ENCODE results near the gene PGM2L1.
"Not testable (repeated sequence)": the region's sequence is repeated elsewhere in the genome, so short reads cannot be mapped to it uniquely, and the experiment has no call there.

Gene PGM2L1

DNA sequence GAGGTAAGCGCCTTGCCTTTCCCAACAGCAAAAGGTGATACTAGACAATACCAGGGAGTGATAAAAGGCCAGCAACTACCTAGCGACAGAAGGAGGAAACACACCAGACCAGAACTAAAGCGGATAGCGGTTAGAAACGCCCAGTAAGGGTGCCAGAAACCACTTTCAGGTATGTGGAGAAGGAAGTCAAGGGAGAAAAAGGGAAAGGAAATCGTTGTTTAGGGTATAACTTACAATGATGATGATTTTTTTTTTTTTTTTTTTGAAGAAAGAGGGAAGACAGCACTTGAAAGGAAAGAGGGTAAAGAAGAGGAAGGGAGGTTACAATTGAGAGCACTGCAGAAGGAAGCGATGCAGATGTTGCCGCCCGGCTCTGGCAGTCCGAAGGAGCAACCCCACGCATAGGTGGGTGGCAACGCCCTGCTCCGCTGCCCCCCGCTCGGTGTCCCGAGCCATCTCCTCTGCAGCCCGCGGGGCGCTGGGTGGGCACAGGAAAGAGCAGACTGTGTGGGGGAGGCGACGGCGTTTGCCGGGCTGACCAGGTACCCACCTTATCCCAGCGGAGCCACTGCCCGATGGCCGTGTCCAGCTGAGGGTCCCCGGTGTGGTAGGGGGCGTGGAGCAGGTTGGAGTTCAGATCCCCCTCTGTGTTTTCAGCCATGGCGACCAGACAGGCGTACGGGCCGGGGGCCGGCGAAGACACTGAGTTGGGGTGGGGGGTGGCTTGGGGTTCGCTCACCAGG lies 561 bp downstream of the PGM2L1 start:
- DNase-seq: peak; percentile 78

GRCh38 chr11:74392256-74392655 lies 6.0 kb downstream of the PGM2L1 start:
- DNase-seq: no peak

GRCh38 chr11:74391193-74391592 lies 7.0 kb downstream of the PGM2L1 start:
- no peak for DNase-seq

DNA sequence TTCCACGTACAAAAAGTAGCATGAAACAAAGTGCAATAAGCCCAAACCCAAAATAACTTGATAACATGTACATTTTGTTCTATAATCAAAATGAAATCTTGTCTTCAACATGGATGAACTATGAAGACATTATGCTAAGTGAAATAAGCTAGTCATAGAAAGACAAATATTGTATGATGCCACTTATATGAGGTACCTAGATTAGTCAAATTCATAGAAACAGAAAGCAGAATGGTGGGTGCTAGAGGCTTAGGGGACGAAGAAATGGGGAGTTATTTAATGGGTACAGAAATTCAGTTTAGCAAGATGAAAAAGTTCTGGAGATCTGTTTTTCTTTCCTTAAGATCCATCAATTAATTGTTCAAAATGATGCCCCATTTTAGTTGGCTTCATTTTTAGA lies 7.5 kb downstream of the PGM2L1 start:
- DNase-seq: no peak

DNA sequence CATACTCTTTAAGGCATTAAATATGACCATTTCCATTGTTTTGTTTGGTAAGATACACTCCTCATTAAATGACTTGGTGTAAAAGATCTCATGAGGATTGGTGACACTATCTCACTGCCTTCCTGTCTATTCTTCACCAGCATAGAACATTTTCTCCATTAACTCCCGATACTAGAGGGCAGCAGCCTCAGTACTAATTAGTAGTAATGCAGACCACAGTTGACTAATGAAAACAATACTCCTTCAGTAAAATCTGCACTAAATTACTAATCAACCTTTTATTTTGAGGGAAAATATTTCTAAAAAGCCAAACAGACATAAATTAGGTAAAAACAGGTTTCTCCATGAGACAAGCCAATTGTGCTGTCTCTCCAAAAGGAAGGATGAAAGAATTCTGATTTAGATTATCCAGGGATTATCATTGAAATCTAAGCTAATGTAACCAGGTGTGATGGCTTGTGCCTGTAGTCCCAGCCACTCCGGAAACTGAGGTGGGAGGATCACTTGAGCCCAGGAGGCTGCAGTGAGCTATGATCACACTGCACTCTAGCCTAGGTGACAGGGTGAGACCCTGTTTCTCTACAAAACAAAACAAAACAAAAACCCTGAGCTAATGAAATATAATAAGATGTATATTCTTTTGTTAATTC lies 9.4 kb downstream of the PGM2L1 start:
- peak; percentile 65 for DNase-seq

DNA sequence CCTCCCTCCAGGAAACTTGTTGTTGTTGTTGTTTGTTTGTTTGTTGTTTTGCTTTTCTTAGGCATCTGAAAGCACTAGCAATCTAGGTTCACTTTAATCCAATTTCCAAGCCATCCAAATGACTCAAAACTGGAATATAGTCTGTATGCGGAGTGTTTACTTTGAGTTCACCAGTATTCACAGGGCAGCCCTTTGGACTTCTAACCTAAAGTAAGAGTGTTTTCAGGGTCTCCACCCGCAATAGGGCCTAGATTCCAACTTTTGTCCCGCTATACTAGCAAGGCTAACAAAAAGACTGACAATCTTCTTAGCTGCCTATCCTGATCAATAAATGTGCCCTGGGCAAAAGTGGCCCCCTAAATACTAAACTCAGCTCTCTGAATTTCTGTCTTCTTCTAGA lies 13.6 kb downstream of the PGM2L1 start:
- DNase-seq: no peak

DNA sequence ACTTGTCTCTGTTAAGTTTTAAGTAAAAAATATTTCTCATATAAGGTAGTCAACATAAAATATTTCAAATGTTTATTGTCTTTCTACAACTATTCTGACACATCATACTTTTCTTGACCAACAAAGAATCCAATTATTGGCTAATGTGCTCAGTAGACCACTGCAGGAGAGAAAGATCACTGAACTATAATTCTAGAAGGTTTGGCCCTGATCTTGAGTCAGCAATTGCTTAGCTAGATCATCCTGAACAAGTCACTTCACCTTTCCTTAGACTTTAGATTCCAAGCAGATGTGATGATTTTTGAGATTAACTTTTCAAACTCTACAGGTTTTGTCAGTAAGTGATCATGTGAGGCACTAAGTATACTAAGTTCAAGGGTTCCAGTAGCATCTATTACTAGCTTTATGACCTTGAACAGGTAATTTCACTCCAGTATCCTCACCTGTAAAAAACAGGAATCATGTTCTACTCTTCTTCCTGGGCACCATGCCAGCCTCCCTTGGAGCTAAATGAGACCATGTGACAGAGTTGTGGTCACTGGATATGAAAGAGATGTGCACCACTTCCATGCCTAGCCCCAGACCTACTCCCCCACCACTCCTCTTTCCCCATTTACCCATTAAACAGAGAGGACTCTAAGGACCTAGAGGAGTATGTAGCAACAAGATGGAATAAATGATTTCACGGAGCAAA lies 17.3 kb downstream of the PGM2L1 start:
- peak; percentile 96 for DNase-seq

DNA sequence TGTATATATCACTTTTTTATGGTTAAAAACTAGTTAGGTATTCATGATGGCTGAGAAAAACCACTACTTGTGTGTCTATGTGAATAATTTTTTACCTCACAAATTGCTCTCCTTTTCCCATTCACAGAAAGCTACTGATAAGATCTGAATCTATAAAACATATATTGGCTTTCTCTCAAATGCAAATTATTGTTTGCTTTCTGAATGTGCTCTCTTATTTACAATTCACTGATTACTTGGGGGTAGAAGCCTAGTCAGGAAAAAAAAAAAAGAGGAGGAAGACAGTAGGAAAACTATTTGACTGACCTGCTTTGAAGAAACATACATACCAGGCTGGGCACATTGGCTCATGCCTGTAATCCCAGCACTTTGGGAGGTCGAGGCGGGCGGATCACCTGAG lies 20.5 kb downstream of the PGM2L1 start:
- DNase-seq: no peak

GRCh38 chr11:74373382-74373781 lies 24.9 kb downstream of the PGM2L1 start:
- DNase-seq: no peak

DNA sequence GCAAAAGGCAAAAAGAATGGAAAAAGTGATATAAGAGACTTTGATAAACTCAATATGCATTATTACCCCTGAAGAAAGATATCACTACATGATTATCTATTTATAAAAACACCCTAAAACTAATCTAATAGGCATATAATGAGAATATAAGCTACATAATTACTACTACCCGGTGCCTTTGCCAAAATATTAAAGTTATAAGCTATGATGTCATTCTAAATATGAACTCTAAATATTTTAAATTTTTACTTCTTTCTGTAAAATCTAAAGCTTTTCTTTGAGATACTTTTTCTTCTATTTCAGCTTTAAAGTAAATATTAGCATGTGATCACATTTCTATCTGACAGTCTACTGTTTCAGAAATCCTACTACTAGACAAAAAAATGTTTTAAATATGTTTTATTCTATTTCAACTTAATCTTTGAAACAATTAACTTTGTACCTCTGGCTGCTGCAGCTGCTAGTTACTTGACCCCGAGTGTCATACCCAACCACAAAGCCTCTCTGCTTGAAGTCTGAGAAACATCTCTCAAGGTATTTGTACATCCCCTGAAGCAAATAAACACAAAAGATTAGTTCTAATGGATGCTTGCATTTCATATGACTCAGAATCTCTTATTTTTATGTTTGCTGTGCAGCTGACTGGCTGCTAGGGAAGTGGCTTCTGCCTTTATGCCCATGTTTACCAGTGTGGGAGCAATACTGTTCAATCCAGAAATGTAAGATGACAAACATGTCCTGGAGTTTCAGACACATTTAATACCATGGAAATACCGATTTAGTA lies 26.8 kb downstream of the PGM2L1 start:
- no peak for DNase-seq

- no peak for DNase-seq
Observed at GRCh38 chr11:74370123-74370522, 28.1 kb downstream of the PGM2L1 start.

DNA sequence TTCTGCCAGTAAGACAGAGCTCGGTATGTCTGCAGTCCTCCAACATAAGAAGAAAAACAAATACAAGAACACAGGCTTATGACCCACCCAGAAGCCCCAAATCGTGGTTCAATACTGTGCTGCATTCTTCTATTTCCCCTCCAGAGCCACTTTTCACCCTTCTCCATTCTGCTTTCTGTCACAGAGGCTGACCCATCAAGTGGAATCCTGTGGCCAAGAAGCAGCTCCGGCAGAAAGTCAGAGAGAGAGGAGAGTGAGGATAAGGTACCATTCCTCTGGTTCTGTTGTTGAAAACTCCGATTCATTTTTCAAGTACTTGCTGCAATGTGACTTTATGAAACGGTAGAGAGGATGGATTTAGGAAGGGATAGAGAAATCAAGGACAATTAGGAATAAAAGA lies 30.4 kb downstream of the PGM2L1 start:
- DNase-seq: no peak

- no peak for DNase-seq
Observed at GRCh38 chr11:74366576-74366975, 31.7 kb downstream of the PGM2L1 start.

GRCh38 chr11:74365805-74366204 lies 32.4 kb downstream of the PGM2L1 start:
- DNase-seq: not testable (repeated sequence)

GRCh38 chr11:74357449-74357848 lies 40.8 kb downstream of the PGM2L1 start:
- DNase-seq: no peak

DNA sequence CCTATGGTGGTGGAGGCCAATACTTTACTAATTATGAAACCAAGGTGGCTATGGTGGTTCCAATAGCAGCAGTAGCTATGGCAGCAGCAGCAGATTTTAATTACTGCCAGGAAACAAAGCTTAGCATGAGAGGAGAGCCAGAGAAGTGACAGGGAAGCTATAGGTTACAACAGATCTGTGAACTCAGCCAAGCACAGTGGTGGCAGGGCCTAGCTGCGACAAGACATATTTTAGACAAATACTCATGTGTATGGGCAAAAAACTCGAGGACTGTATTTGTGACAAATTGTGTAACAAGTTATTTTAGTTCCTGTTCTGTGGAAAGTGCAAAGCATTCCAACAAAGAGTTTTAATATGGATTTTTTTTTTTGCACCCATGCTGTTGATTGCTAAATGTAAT lies 42.6 kb downstream of the PGM2L1 start:
- no peak for DNase-seq

- DNase-seq: no peak
Observed at GRCh38 chr11:74354036-74354435, 44.2 kb downstream of the PGM2L1 start.

DNA sequence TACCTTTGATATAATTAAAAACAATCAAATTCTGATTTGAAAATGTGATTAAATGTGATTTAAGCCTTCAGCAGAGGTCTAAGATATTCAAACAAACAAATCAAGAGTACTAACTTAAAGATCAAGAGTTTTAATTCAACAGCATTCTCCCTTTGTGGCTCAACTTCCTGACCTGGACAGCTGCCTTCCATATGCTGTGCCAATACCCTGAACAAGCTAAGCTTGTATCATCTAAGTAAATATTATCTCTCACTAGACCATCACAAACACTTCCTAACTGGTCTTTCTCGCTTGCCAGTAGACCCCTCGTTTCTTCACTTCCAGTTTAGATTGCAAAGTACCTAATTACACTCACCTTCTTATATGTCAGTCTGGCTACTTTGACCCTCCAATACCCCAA lies 50.9 kb downstream of the PGM2L1 start:
- DNase-seq: no peak

- DNase-seq: no peak
Observed at GRCh38 chr11:74345420-74345819, 52.8 kb downstream of the PGM2L1 start.

- no peak for DNase-seq
Observed at GRCh38 chr11:74341921-74342320, 56.3 kb downstream of the PGM2L1 start.

DNA sequence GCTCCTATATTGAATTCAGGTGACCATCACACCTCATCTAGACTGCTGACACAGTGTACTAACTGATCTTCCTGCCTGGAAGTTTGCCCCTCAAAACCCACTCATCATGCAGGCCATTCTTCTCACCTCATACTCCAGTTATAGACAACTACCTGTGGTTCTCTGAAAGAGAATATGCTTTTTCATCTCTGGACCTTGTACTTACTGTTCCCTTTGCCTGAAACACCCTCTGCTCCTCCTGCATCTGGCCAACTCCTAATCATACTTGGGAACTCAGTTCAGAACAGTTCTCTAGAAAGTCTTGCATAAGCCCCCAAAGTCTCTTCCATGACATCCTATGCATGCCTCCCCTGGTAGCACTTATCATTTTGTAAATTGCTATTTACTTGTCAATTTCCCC lies 58.6 kb downstream of the PGM2L1 start:
- no peak for DNase-seq

DNA sequence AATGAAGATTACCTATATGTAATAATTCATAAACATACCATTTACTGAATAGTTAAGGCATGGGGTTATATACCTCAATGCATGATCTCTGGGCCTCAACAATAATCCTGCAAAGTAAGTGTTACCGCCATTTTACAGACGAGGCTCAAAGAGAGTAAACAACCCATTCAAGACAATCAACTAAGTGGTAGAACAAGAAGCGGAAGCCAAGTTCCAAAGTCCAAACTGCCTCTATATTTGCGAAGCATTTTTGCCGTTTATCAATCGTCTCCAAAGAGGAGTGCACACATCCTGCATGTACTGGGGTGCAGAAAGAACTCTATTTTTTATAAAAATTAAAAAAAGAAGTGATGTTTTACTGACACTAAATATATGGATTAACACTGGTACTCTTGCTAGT lies 59.3 kb downstream of the PGM2L1 start:
- DNase-seq: no peak

DNA sequence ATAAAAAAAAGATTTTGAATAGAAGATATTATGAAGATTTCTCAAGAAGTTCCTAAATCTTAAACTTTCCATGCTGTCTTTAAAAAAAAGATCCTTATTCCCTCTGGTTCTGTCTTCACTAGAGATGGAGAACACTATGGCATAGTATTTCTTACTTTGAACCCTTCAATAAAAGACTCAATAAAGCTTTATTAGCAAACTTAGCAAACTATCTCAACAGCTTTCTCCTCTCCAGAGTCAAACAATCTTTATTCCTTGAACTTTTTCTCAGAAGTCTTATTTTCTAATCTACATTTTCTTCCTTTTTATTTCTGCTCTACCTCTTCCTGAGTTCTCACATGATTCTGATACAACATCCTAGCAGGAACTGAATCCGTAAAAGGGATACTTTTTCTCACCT lies 65.0 kb downstream of the PGM2L1 start:
- DNase-seq: no peak
